PC-3 (cell line): ENCODE data around the gene SYT13. TPM values are rescaled to one million over a fixed set of nuclear protein-coding genes. Genes with fewer than 3 reads are reported as not detected.

Source experiments
- ATAC-seq: fragments of 200-7000 bp; cut with Tn5 transposase; 2 replicates; pipeline ENCODE4 v1.9.1; 2020; ENCODE audit warnings: mild to moderate bottlenecking, moderate library complexity
- BruUV-seq: library from RNA; stranded (reverse); fragments of 400-500 nt; replicated peaks from 2 replicates; lab custom pipeline; 2021; lab: Mats Ljungman, UMichigan
- CTCF ChIA-PET: fragments of 300-600 bp; sonication (Branson Sonifier 250); formaldehyde crosslinking; loops from one replicate; lab custom pipeline; 2022; ENCODE audit warnings: antibody characterized with exemption; lab: Charles Lee
- POLR2A ChIA-PET: fragments of 300-600 bp; sonication (Branson Sonifier 250); formaldehyde crosslinking; loops from one replicate; lab custom pipeline; 2022; ENCODE audit warnings: antibody characterized with exemption; ENCODE audit not compliant: unreplicated experiment; lab: Charles Lee
- DNase-seq: peaks from one replicate; pipeline ENCODE4 v3.0.0-alpha.2; 2015
- H2AFZ ChIP-seq: fragments of 300-600 bp; sonication (generic); 2 replicates; pipeline ENCODE4 v1.6.0; 2016; ENCODE audit warnings: antibody characterized with exemption, low read length
- H3F3A ChIP-seq: fragments of 300-600 bp; sonication (generic); one replicate; pipeline ENCODE4 v1.6.0; 2017; ENCODE audit warnings: antibody characterized with exemption, low read length, control low read depth, mild to moderate bottlenecking; ENCODE audit not compliant: unreplicated experiment
- H3K27ac ChIP-seq: fragments of 300-600 bp; sonication (generic); 2 replicates; pipeline ENCODE4 v1.5.1; 2016; ENCODE audit warnings: mild to moderate bottlenecking, low read length
- H3K27me3 ChIP-seq: fragments of 300-600 bp; sonication (generic); 2 replicates; pipeline ENCODE4 v1.6.1; 2016; ENCODE audit warnings: low read length, mixed read lengths
- H3K36me3 ChIP-seq: fragments of 300-600 bp; sonication (generic); 2 replicates; pipeline ENCODE4 v1.6.1; 2016; ENCODE audit warnings: low read depth, mixed run types, low read length, mixed read lengths
- H3K4me1 ChIP-seq: fragments of 300-600 bp; sonication (generic); 2 replicates; pipeline ENCODE4 v1.5.1; 2016; ENCODE audit warnings: low read length; ENCODE audit not compliant: insufficient read depth
- H3K4me2 ChIP-seq: fragments of 300-600 bp; sonication (generic); 2 replicates; pipeline ENCODE4 v1.6.0; 2016; ENCODE audit warnings: low read length
- H3K4me3 ChIP-seq: fragments of 300-600 bp; sonication (generic); 2 replicates; pipeline ENCODE4 v1.5.1; 2016; ENCODE audit warnings: mild to moderate bottlenecking, low read length, mixed read lengths
- H3K79me2 ChIP-seq: fragments of 300-600 bp; sonication (generic); 2 replicates; pipeline ENCODE4 v1.6.1; 2017; ENCODE audit warnings: low read length, mixed read lengths
- H3K9ac ChIP-seq: fragments of 300-600 bp; sonication (generic); 2 replicates; pipeline ENCODE4 v1.6.0; 2016; ENCODE audit warnings: mild to moderate bottlenecking, low read length
- H3K9me2 ChIP-seq: fragments of 300-600 bp; sonication (generic); replicated peaks from 2 replicates; pipeline ENCODE4 v1.6.1; 2016; ENCODE audit warnings: mixed run types, low read length, mixed read lengths
- H3K9me3 ChIP-seq: fragments of 300-600 bp; sonication (generic); 2 replicates; pipeline ENCODE4 v1.6.1; 2016; ENCODE audit warnings: low read length, mixed read lengths
- H4K20me1 ChIP-seq: fragments of 300-600 bp; sonication (generic); 2 replicates; pipeline ENCODE4 v1.6.1; 2016; ENCODE audit warnings: low read length, mixed read lengths
- CTCF ChIP-seq: fragments of 300-600 bp; sonication (generic); conservative IDR thresholded peaks from 2 replicates; pipeline ENCODE4 v1.5.1; 2017; ENCODE audit warnings: antibody characterized with exemption, low read depth, mild to moderate bottlenecking, low read length
- EZH2 ChIP-seq: fragments of 300-600 bp; sonication (generic); IDR thresholded peaks from one replicate; pipeline ENCODE4 v1.6.1; 2017; ENCODE audit warnings: antibody characterized with exemption, mild to moderate bottlenecking, low read length; ENCODE audit not compliant: unreplicated experiment
- EZH2phosphoT487 ChIP-seq: fragments of 300-600 bp; sonication (generic); IDR thresholded peaks from 2 replicates; pipeline ENCODE4 v1.6.1; 2018; ENCODE audit warnings: mild to moderate bottlenecking, antibody characterized with exemption, low read length, borderline replicate concordance
- intact Hi-C: fragments of 100-400 bp; cut with micrococcal nuclease; formaldehyde crosslinking; loops from 2 replicates; pipeline ENCODE4 v1.9.0; 2023
- total RNA-seq: library from RNA; depleted of rRNA; stranded (reverse); fragments of >200 nt; gene quantifications from 2 replicates; pipeline ENCODE4 v1.2.3, GENCODE V29; 2014

The SYT13 gene
- total RNA-seq, 1 experiment from 2014 or later: not detected

GRCh38 chr11:45237711-45238315 lies 48.3 kb downstream of the SYT13 start:
- Histone ChIP-seq H3K27me3 (peaks cover 15% of the 10 kb centered on the region; the same call in 1 of the 2 replicates), H3F3A (no peaks in the 10 kb centered on the region), H4K20me1 (no peaks in the 10 kb centered on the region), H2AFZ (no peak overlapping the region), H3K4me1 (no peaks in the 10 kb centered on the region), H3K9ac (no peak overlapping the region), H3K79me2 (no peaks in the 10 kb centered on the region), H3K4me3 (no peak overlapping the region), H3K36me3 (no peaks in the 10 kb centered on the region), H3K9me2 (no peaks in the 10 kb centered on the region), H3K27ac (no peak overlapping the region), H3K9me3 (no peaks in the 10 kb centered on the region), H3K4me2 (no peak overlapping the region)
- no peak for DNase-seq
- intact Hi-C loops: no loop called here
- BruUV-seq: no TSS peak
- ChIA-PET POLR2A (no interaction called here), CTCF (interaction anchor here (0.6 kb wide), 1 partner anchor 311 kb away, joined by 8 read pairs; no protein-coding TSS in a partner anchor)
- TF ChIP-seq EZH2: no peak
- TF ChIP-seq EZH2phosphoT487: no peak
- no peak for TF ChIP-seq CTCF
- ATAC-seq: no peak

DNA sequence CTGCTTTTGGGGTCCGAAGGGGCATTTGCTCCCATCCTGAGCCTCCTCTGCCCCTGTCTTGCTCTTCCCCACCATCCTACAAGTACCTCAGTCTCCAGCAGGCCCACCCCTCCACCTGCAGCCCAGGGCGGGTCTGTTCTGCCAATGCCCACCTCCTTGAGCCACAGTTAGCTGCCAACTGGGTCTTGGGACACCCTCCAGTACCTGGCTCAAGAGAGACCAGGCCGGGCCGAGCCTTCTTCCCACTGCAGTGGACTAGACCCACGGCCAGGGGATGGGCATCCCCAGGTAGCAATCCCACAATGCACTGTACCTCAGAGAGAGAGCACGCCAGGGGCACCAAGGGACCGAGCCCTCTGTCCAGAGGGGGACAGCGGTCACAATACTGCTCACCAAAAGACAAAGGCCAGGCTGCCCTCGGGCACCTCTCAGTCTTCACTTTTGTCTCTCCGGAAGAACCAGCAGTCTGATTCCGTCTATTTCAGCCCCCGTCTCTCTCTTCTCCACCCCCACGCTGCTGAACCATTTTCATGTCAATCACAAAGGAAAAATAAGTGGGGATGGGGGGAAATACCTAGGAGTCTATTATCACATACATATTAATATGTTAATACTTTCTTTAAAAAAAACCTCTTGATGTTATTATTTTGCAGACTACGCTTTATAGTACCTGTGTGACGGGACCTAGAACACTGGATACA lies 51.7 kb downstream of the SYT13 start:
- no peaks in the 10 kb centered on the region for H3K79me2 ChIP-seq
- intact Hi-C loops: no loop called here
- H3K4me1 ChIP-seq: no peaks in the 10 kb centered on the region
- no peak overlapping the region for H2AFZ ChIP-seq
- no peaks in the 10 kb centered on the region for H4K20me1 ChIP-seq
- H3K4me3 ChIP-seq: no peak overlapping the region
- no peaks in the 10 kb centered on the region for H3K9me2 ChIP-seq
- no TSS peak for BruUV-seq
- H3K36me3 ChIP-seq: no peaks in the 10 kb centered on the region
- no peak overlapping the region for H3K27ac ChIP-seq
- no peak for DNase-seq
- no peak overlapping the region for H3K4me2 ChIP-seq
- POLR2A ChIA-PET: no interaction called here
- no peaks in the 10 kb centered on the region for H3F3A ChIP-seq
- H3K9me3 ChIP-seq: no peaks in the 10 kb centered on the region
- TF ChIP-seq EZH2 (no peak), EZH2phosphoT487 (no peak), CTCF (no peak)
- H3K9ac ChIP-seq: no peak overlapping the region
- ATAC-seq: no peak
- CTCF ChIA-PET: interaction anchor here (1.0 kb wide), 1 partner anchor 124 kb away, joined by 5 read pairs; no protein-coding TSS in a partner anchor
- peaks cover 11% of the 10 kb centered on the region; the same call in 1 of the 2 replicates for H3K27me3 ChIP-seq

- no peaks in the 10 kb centered on the region for H3K36me3 ChIP-seq
- H3K27me3 ChIP-seq: peaks cover 11% of the 10 kb centered on the region; the same call in 1 of the 2 replicates
- H3K9me2 ChIP-seq: no peaks in the 10 kb centered on the region
- H3F3A ChIP-seq: no peaks in the 10 kb centered on the region
- H3K4me2 ChIP-seq: no peak overlapping the region
- no TSS peak for BruUV-seq
- intact Hi-C loops: no loop called here
- H2AFZ ChIP-seq: no peak overlapping the region
- H4K20me1 ChIP-seq: no peaks in the 10 kb centered on the region
- CTCF ChIA-PET: interaction anchor here (1.0 kb wide), 1 partner anchor 123 kb away, joined by 5 read pairs; no protein-coding TSS in a partner anchor
- no peaks in the 10 kb centered on the region for H3K9me3 ChIP-seq
- no peak overlapping the region for H3K27ac ChIP-seq
- TF ChIP-seq EZH2phosphoT487 (no peak), CTCF (no peak; the same call in 1 of the 2 replicates), EZH2 (no peak)
- H3K79me2 ChIP-seq: no peaks in the 10 kb centered on the region
- POLR2A ChIA-PET: no interaction called here
- ATAC-seq (no peak), DNase-seq (no peak)
- H3K4me3 ChIP-seq: no peak overlapping the region
- H3K4me1 ChIP-seq: no peaks in the 10 kb centered on the region
- no peak overlapping the region for H3K9ac ChIP-seq
Measured at GRCh38 chr11:45233804-45234170, 52.4 kb downstream of the SYT13 start.
